WTC11 (cell line): ENCODE data around the gene CYBA. TPM values are rescaled to one million over a fixed set of nuclear protein-coding genes. Genes with fewer than 3 reads are reported as not detected.

ENCODE experiments used
- ATAC-seq: fragments of 200-7000 bp; cut with Tn5 transposase; 2 replicates; pipeline ENCODE4 v1.10.0; 2021; ENCODE audit warnings: mild to moderate bottlenecking, moderate library complexity
- CTCF ChIA-PET: fragments of 300-600 bp; sonication (Branson Sonifier 250); formaldehyde crosslinking; loops from one replicate; lab custom pipeline; 2021; ENCODE audit warnings: antibody characterized with exemption; lab: Charles Lee
- POLR2A ChIA-PET: fragments of 350-600 bp; sonication (Branson Sonifier 250); formaldehyde crosslinking; loops from one replicate; lab custom pipeline; 2021; ENCODE audit warnings: antibody characterized with exemption; lab: Charles Lee
- DNase-seq: peaks from one replicate; pipeline ENCODE4 v3.0.0; 2021; ENCODE audit warnings: low spot score
- H3K27ac Mint-ChIP-seq: 2 replicates; pipeline ENCODE4 v1.8.0; 2021; ENCODE audit warnings: mixed read lengths
- H3K27me3 Mint-ChIP-seq: 2 replicates; pipeline ENCODE4 v1.8.0; 2021; ENCODE audit warnings: low read depth, mild to moderate bottlenecking, moderate library complexity, mixed read lengths
- H3K36me3 Mint-ChIP-seq: 2 replicates; pipeline ENCODE4 v1.8.0; 2021; ENCODE audit warnings: mixed read lengths
- H3K4me1 Mint-ChIP-seq: 2 replicates; pipeline ENCODE4 v1.8.0; 2022; ENCODE audit warnings: mixed read lengths
- H3K4me3 Mint-ChIP-seq: 2 replicates; pipeline ENCODE4 v1.8.0; 2021; ENCODE audit warnings: mild to moderate bottlenecking, moderate library complexity, mixed read lengths
- H3K9me3 Mint-ChIP-seq: 2 replicates; pipeline ENCODE4 v1.8.0; 2021; ENCODE audit warnings: mixed read lengths
- ARID4B ChIP-seq: sonication (generic); formaldehyde crosslinking; IDR thresholded peaks from 2 replicates; pipeline ENCODE4 v1.8.0; 2023; ENCODE audit warnings: missing genetic modification reagents, mild to moderate bottlenecking, borderline replicate concordance
- ATF1 ChIP-seq: sonication (generic); formaldehyde crosslinking; IDR thresholded peaks from 2 replicates; pipeline ENCODE4 v1.8.1; 2023; ENCODE audit warnings: mild to moderate bottlenecking, moderate library complexity, missing genetic modification reagents
- ATF2 ChIP-seq: sonication (generic); formaldehyde crosslinking; IDR thresholded peaks from 2 replicates; pipeline ENCODE4 v1.8.1; 2022; ENCODE audit warnings: low read depth, missing genetic modification reagents, borderline replicate concordance
- CDX4 ChIP-seq: fragments of 250-450 bp; sonication (Bioruptor Pico); IDR thresholded peaks from 2 replicates; pipeline ENCODE4 v1.9.0; 2021; ENCODE audit warnings: moderate library complexity, mild to moderate bottlenecking, inconsistent platforms, borderline replicate concordance
- CREM ChIP-seq: sonication (generic); formaldehyde crosslinking; IDR thresholded peaks from 2 replicates; pipeline ENCODE4 v1.8.1; 2022; ENCODE audit warnings: mild to moderate bottlenecking, missing genetic modification reagents, moderate library complexity
- FOXP1 ChIP-seq: sonication (generic); formaldehyde crosslinking; IDR thresholded peaks from 2 replicates; pipeline ENCODE4 v1.8.0; 2022; ENCODE audit warnings: missing genetic modification reagents, mild to moderate bottlenecking, moderate library complexity, borderline replicate concordance
- FOXP4 ChIP-seq: sonication (generic); formaldehyde crosslinking; IDR thresholded peaks from 2 replicates; pipeline ENCODE4 v1.8.0; 2022; ENCODE audit warnings: mild to moderate bottlenecking, missing genetic modification reagents
- GABPB1 ChIP-seq: sonication (generic); formaldehyde crosslinking; IDR thresholded peaks from 2 replicates; pipeline ENCODE4 v1.8.1; 2023; ENCODE audit warnings: mild to moderate bottlenecking, missing genetic modification reagents
- IRF2 ChIP-seq: sonication (generic); formaldehyde crosslinking; IDR thresholded peaks from 2 replicates; pipeline ENCODE4 v1.8.0; 2022; ENCODE audit warnings: low read depth, missing genetic modification reagents, borderline replicate concordance
- KAT7 ChIP-seq: sonication (generic); formaldehyde crosslinking; IDR thresholded peaks from 2 replicates; pipeline ENCODE4 v1.8.1; 2023; ENCODE audit warnings: missing genetic modification reagents, mild to moderate bottlenecking, borderline replicate concordance
- MAX ChIP-seq: sonication (generic); formaldehyde crosslinking; IDR thresholded peaks from 2 replicates; pipeline ENCODE4 v1.8.0; 2022; ENCODE audit warnings: mild to moderate bottlenecking, missing genetic modification reagents
- NFE2L1 ChIP-seq: sonication (generic); formaldehyde crosslinking; IDR thresholded peaks from 2 replicates; pipeline ENCODE4 v1.8.1; 2023; ENCODE audit warnings: missing genetic modification reagents
- PRDM15 ChIP-seq: sonication (generic); formaldehyde crosslinking; IDR thresholded peaks from 2 replicates; pipeline ENCODE4 v1.8.0; 2022; ENCODE audit warnings: missing genetic modification reagents
- PRRX2 ChIP-seq: fragments of 250-450 bp; sonication (Bioruptor Pico); IDR thresholded peaks from 2 replicates; pipeline ENCODE4 v1.8.0; 2021; ENCODE audit warnings: mild to moderate bottlenecking
- TEAD1 ChIP-seq: sonication (generic); formaldehyde crosslinking; IDR thresholded peaks from 2 replicates; pipeline ENCODE4 v1.8.0; 2022; ENCODE audit warnings: mild to moderate bottlenecking, missing genetic modification reagents
- ZNF263 ChIP-seq: sonication (generic); formaldehyde crosslinking; IDR thresholded peaks from 2 replicates; pipeline ENCODE4 v1.8.1; 2022; ENCODE audit warnings: low read depth, mild to moderate bottlenecking, moderate library complexity, missing genetic modification reagents
- ZNF423 ChIP-seq: fragments of 250-450 bp; sonication (Bioruptor Pico); IDR thresholded peaks from 2 replicates; pipeline ENCODE4 v2.1.2; 2022; ENCODE audit warnings: mild to moderate bottlenecking, moderate library complexity
- ZNF512 ChIP-seq: sonication (generic); formaldehyde crosslinking; IDR thresholded peaks from 2 replicates; pipeline ENCODE4 v1.8.1; 2022; ENCODE audit warnings: missing genetic modification reagents, borderline replicate concordance
- total RNA-seq: library from RNA; stranded (reverse); gene quantifications from 3 replicates; pipeline ENCODE4 v1.2.3, GENCODE V29; 2021

CYBA gene
- total RNA-seq, 1 experiment from 2014 or later = 169 TPM

GRCh38 chr16:88659160-88659559 lies 8.3 kb upstream of the CYBA start (continued):
- TF ChIP-seq FOXP4 (CRISPR knock-in tag) = no peak
- no peak for TF ChIP-seq GABPB1 (CRISPR knock-in tag)
- TF ChIP-seq ATF1 (CRISPR knock-in tag) = no peak

- Mint-ChIP-seq H3K4me1 (peaks cover 14% of the 10 kb centered on the region), H3K36me3 (peaks cover 11% of the 10 kb centered on the region; the same call in 1 of the 2 replicates), H3K9me3 (no peaks in the 10 kb centered on the region), H3K4me3 (no peak overlapping the region)
- no peak for DNase-seq
- no peak for TF ChIP-seq NFE2L1 (CRISPR knock-in tag)
- no peak for TF ChIP-seq FOXP1 (CRISPR knock-in tag)
- no peak for TF ChIP-seq PRDM15 (CRISPR knock-in tag)
- no peak for TF ChIP-seq PRRX2 (CRISPR knock-in tag)
- no peak for TF ChIP-seq ZNF263 (CRISPR knock-in tag)
- TF ChIP-seq, all 79 proteins: peak for 0
- CTCF ChIA-PET = interaction anchor here (1.0 to 1.7 kb wide), 2 partner anchors 48 to 79 kb away, joined by 3 to 5 read pairs; no protein-coding TSS in a partner anchor
- ATAC-seq = no peak
- POLR2A ChIA-PET = no interaction called here
- Mint-ChIP-seq H3K27ac (0 out of 2 replicates have a peak overlapping the region, but pooled peaks have one; percentile 45), H3K27me3 (no peaks in the 10 kb centered on the region; the same call in 1 of the 2 replicates)
Measured at GRCh38 chr16:88658714-88659113, 7.9 kb upstream of the CYBA start.

- Mint-ChIP-seq H3K9me3 (no peaks in the 10 kb centered on the region), H3K4me1 (peaks cover 14% of the 10 kb centered on the region), H3K36me3 (peaks cover 11% of the 10 kb centered on the region; the same call in 1 of the 2 replicates), H3K27ac (no peak overlapping the region), H3K27me3 (no peaks in the 10 kb centered on the region), H3K4me3 (no peak overlapping the region)
- POLR2A ChIA-PET = no interaction called here
- no peak for ATAC-seq
- no peak for DNase-seq
- CTCF ChIA-PET = interaction anchor here (0.9 to 1.7 kb wide), 3 partner anchors 15 to 80 kb away, joined by 3 to 6 read pairs (median 5); no protein-coding TSS in a partner anchor
- TF ChIP-seq CREM (CRISPR knock-in tag) (no peak), TEAD1 (no peak), CDX4 (CRISPR knock-in tag) (no peak), KAT7 (CRISPR knock-in tag) (no peak), ZNF512 (CRISPR knock-in tag) (no peak), IRF2 (CRISPR knock-in tag) (no peak), ZNF423 (no peak), ATF2 (CRISPR knock-in tag) (no peak), ARID4B (CRISPR knock-in tag) (no peak), FOXP1 (CRISPR knock-in tag) (no peak), PRRX2 (CRISPR knock-in tag) (no peak), MAX (CRISPR knock-in tag) (no peak)
Measured at GRCh38 chr16:88657371-88657770, 6.5 kb upstream of the CYBA start.
